SK-N-MC (cell line): ENCODE data around the gene B3GALNT2.

ENCODE experiments used
- EZH2 ChIP-seq: fragments of 200-600 bp; sonication (generic); IDR thresholded peaks from one replicate; pipeline ENCODE4 v1.6.1; 2017; ENCODE audit warnings: antibody characterized with exemption
- POLR2AphosphoS5 ChIP-seq: IDR thresholded peaks from 2 replicates; pipeline ENCODE4 v1.6.1; 2012; ENCODE audit warnings: mild to moderate bottlenecking, low read depth, low read length, borderline replicate concordance

DNA sequence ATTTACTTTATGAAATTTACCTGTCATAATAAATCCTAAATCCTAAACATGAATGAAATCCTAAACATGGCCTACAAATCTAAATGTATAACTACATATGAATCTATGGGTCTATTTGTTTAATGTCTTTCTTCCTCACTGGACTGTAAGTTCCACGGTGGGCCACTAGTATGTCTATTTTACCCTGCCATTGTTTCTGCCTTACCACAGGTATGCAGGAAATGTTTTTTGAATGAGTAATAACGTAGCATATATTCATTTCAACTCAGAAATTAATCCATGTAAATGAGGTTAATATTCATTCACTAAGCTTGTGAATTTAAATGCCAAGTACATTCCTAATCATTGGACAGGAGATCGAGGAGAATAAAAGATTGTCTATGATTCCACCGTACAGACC, 35.3 kb downstream of the B3GALNT2 start:
- no peak for TF ChIP-seq POLR2AphosphoS5
- TF ChIP-seq EZH2, result no peak
